A549 (cell line): Measurements from ENCODE around the gene ANKRD23.

Experiments
- BCL3 ChIP-seq: fragments of >200 bp; sonication (Bioruptor Twin); formaldehyde crosslinking; IDR thresholded peaks from 3 replicates; pipeline ENCODE4 v1.6.1; 2016
- CTCF ChIP-seq: fragments of >200 bp; sonication (Bioruptor Twin); formaldehyde crosslinking; IDR thresholded peaks from 3 replicates; pipeline ENCODE4 v1.5.1; 2016
- MAZ ChIP-seq: fragments of 150-350 bp; IDR thresholded peaks from 2 replicates; pipeline ENCODE4 v1.6.1; 2014; ENCODE audit warnings: antibody characterized with exemption, low read depth, low read length, borderline replicate concordance
- RARB ChIP-seq: fragments of 250-450 bp; sonication (Bioruptor Pico); IDR thresholded peaks from 2 replicates; pipeline ENCODE4 v1.8.0; 2021; ENCODE audit warnings: mild to moderate bottlenecking, moderate library complexity

GRCh38 chr2:96798733-96799622, 44.8 kb downstream of the ANKRD23 start:
- TF ChIP-seq BCL3 (no peak), MAZ (no peak), CTCF (no peak), RARB (CRISPR knock-in tag) (no peak)
